Gastrocnemius medialis (tissue), 4 donors: ENCODE measurements around the gene AFG1L.

Source experiments
- CTCF ChIP-seq, 5 experiments: fragments of 450-650 bp in 3 of 5; fragments of 200-600 bp in 2 of 5; sonication (generic) in 2 of 5; IDR thresholded peaks in 4 of 5; conservative IDR thresholded peaks in 1 of 5; 1 replicate in 4 of 5; 2 replicates in 1 of 5; pipeline ENCODE4 v1.5.1; 2016 to 2019; ENCODE audit warnings: antibody characterized with exemption in 5 of 5, mild to moderate bottlenecking in 3 of 5, moderate library complexity in 3 of 5
- POLR2A ChIP-seq, 2 donors: fragments of 450-650 bp; IDR thresholded peaks; one replicate each; pipeline ENCODE4 v1.6.1; 2017; ENCODE audit warnings: antibody characterized with exemption in 2 of 2, mild to moderate bottlenecking in 2 of 2, moderate library complexity in 2 of 2

- TF ChIP-seq CTCF (IDR thresholded peaks at IDR 0.05 in 4 of 5, conservative IDR thresholded peaks at IDR 0.05 in 1 of 5) (no peak), POLR2A (IDR thresholded peaks at IDR 0.05) (no peak)
Observed at GRCh38 chr6:108565091-108565766, 270.4 kb downstream of the AFG1L start.
